Loucy (cell line): ENCODE data around the gene MYH14.

Experiments
- H2AFZ ChIP-seq: fragments of 200-600 bp; sonication (generic); 2 replicates; pipeline ENCODE4 v1.6.0; 2016; ENCODE audit warnings: antibody characterized with exemption, mild to moderate bottlenecking, low read length, moderate library complexity
- H3F3A ChIP-seq: fragments of 200-600 bp; 2 replicates; pipeline ENCODE4 v1.6.0; 2016; ENCODE audit warnings: antibody characterized with exemption, low read depth, mild to moderate bottlenecking
- H3K27me3 ChIP-seq: fragments of 200-600 bp; sonication (generic); 2 replicates; pipeline ENCODE4 v1.6.1; 2014; ENCODE audit warnings: low read length, mild to moderate bottlenecking; ENCODE audit not compliant: insufficient read depth, poor library complexity, severe bottlenecking
- H3K36me3 ChIP-seq: fragments of 200-600 bp; sonication (generic); 2 replicates; pipeline ENCODE4 v1.6.1; 2016; ENCODE audit warnings: low read length; ENCODE audit not compliant: insufficient read depth
- H3K4me1 ChIP-seq: fragments of 200-600 bp; sonication (generic); 2 replicates; pipeline ENCODE4 v1.5.1; 2014; ENCODE audit warnings: low read length, mild to moderate bottlenecking; ENCODE audit not compliant: insufficient read depth, poor library complexity, severe bottlenecking
- H3K4me2 ChIP-seq: fragments of 200-600 bp; sonication (generic); 2 replicates; pipeline ENCODE4 v1.6.0; 2014; ENCODE audit warnings: antibody characterized with exemption, low read length, low read depth, mild to moderate bottlenecking; ENCODE audit not compliant: poor library complexity, severe bottlenecking
- H3K4me3 ChIP-seq: fragments of 200-600 bp; sonication (generic); 2 replicates; pipeline ENCODE4 v1.5.1; 2014; ENCODE audit warnings: low read length, mild to moderate bottlenecking, mixed read lengths; ENCODE audit not compliant: poor library complexity, severe bottlenecking
- H3K79me2 ChIP-seq: fragments of 200-600 bp; sonication (generic); 2 replicates; pipeline ENCODE4 v1.6.1; 2014; ENCODE audit warnings: low read length; ENCODE audit not compliant: insufficient read depth
- H3K9ac ChIP-seq: fragments of 200-600 bp; sonication (generic); 2 replicates; pipeline ENCODE4 v1.6.0; 2014; ENCODE audit warnings: mild to moderate bottlenecking, low read depth, low read length, moderate library complexity; ENCODE audit not compliant: poor library complexity, severe bottlenecking
- H3K9me2 ChIP-seq: fragments of 200-600 bp; sonication (generic); replicated peaks from 2 replicates; pipeline ENCODE4 v1.6.1; 2016; ENCODE audit warnings: low read depth, low read length, mixed read lengths
- H3K9me3 ChIP-seq: fragments of 200-600 bp; sonication (generic); 2 replicates; pipeline ENCODE4 v1.6.1; 2014; ENCODE audit warnings: mild to moderate bottlenecking, antibody characterized with exemption, low read length, low read depth; ENCODE audit not compliant: insufficient read depth
- H4K20me1 ChIP-seq: fragments of 200-600 bp; sonication (generic); 2 replicates; pipeline ENCODE4 v1.6.0; 2014; ENCODE audit warnings: antibody characterized with exemption, low read length, mild to moderate bottlenecking; ENCODE audit not compliant: insufficient read depth, poor library complexity, severe bottlenecking
- EZH2phosphoT487 ChIP-seq: fragments of 200-600 bp; IDR thresholded peaks from 2 replicates; pipeline ENCODE4 v1.6.1; 2018; ENCODE audit warnings: antibody characterized with exemption, mild to moderate bottlenecking, moderate library complexity, borderline replicate concordance
- TF ChIP-seq, protein P1 (sequence below): fragments of 200-600 bp; sonication (generic); conservative IDR thresholded peaks from 2 replicates; pipeline ENCODE4 v1.5.1; 2014; ENCODE audit warnings: mild to moderate bottlenecking, antibody characterized with exemption, low read length

Gene MYH14

DNA sequence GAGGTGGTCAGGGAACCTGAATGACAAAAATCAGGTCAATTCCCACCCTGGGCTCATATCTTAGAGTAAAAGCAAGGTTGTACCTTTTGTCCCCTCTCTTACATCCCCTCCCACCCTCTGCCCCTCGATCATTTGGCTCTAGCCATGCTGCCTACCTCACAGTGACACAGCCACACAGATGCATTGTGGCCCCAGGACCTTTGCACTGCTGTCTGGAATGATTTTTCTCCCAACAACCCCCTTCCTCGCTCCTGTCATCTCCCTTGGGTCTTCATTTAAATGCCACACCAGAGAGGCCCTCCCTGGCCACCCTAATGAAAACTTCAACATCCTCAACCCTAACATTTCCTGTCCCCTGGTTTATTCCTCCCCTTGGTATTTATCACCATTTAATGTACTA lies 4.3 kb downstream of the MYH14 start:
- Histone ChIP-seq H3K27me3 (no peaks in the 10 kb centered on the region), H3K9ac (no peak overlapping the region), H2AFZ (no peak overlapping the region), H3K9me2 (no peaks in the 10 kb centered on the region), H3K4me3 (no peak overlapping the region), H3K4me1 (no peaks in the 10 kb centered on the region), H3K9me3 (no peaks in the 10 kb centered on the region; the same call in 1 of the 2 replicates), H3K79me2 (no peaks in the 10 kb centered on the region), H3K36me3 (no peaks in the 10 kb centered on the region), H3F3A (no peaks in the 10 kb centered on the region), H4K20me1 (no peaks in the 10 kb centered on the region), H3K4me2 (no peak overlapping the region)
- TF ChIP-seq, protein P1, sequence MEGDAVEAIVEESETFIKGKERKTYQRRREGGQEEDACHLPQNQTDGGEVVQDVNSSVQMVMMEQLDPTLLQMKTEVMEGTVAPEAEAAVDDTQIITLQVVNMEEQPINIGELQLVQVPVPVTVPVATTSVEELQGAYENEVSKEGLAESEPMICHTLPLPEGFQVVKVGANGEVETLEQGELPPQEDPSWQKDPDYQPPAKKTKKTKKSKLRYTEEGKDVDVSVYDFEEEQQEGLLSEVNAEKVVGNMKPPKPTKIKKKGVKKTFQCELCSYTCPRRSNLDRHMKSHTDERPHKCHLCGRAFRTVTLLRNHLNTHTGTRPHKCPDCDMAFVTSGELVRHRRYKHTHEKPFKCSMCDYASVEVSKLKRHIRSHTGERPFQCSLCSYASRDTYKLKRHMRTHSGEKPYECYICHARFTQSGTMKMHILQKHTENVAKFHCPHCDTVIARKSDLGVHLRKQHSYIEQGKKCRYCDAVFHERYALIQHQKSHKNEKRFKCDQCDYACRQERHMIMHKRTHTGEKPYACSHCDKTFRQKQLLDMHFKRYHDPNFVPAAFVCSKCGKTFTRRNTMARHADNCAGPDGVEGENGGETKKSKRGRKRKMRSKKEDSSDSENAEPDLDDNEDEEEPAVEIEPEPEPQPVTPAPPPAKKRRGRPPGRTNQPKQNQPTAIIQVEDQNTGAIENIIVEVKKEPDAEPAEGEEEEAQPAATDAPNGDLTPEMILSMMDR: no peak
- TF ChIP-seq EZH2phosphoT487: no peak

DNA sequence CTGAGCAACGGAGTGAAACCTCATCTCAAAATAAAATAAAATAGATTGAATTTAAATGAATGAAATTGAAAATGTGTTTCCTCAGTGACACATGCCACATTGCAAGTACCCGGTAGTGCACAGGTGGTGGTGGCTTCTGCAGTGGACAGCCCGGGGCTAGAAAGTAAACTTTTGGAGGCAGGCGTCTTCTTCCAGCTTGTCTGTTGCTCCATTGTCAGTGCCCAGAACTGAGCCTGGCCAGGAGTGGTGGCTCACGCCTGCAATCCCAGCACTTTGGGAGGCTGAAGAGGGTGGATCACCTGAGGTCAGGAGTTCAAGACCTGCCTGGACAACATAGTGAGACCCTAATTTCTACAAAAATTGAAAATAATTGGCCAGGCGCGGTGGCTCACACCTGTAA lies 5.7 kb downstream of the MYH14 start:
- Histone ChIP-seq H3K4me3 (no peak overlapping the region), H3K4me2 (no peak overlapping the region), H3K27me3 (no peaks in the 10 kb centered on the region), H3K9ac (no peak overlapping the region), H3K9me3 (no peaks in the 10 kb centered on the region; the same call in 1 of the 2 replicates), H3K9me2 (no peaks in the 10 kb centered on the region), H2AFZ (no peak overlapping the region), H3K36me3 (no peaks in the 10 kb centered on the region), H4K20me1 (no peaks in the 10 kb centered on the region), H3K79me2 (no peaks in the 10 kb centered on the region), H3F3A (no peaks in the 10 kb centered on the region), H3K4me1 (no peaks in the 10 kb centered on the region)
- TF ChIP-seq, protein P1: no peak
- no peak for TF ChIP-seq EZH2phosphoT487

DNA sequence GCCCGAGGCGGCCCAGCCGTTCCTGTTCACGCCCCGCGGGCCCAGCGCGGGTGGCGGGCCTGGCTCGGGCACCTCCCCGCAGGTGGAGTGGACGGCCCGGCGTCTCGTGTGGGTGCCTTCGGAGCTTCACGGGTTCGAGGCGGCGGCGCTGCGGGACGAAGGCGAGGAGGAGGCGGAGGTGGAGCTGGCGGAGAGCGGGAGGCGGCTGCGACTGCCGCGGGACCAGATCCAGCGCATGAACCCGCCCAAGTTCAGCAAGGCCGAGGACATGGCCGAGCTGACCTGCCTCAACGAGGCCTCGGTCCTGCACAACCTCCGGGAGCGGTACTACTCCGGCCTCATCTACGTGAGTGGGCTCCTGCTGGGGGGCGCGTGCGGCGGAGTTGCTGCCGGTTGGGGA lies 7.0 kb downstream of the MYH14 start:
- H3K4me3 ChIP-seq: no peak overlapping the region
- H3K79me2 ChIP-seq: no peaks in the 10 kb centered on the region
- H3K9ac ChIP-seq: no peak overlapping the region
- no peaks in the 10 kb centered on the region for H3K27me3 ChIP-seq
- H3K9me2 ChIP-seq: no peaks in the 10 kb centered on the region
- H2AFZ ChIP-seq: no peak overlapping the region
- H3K4me1 ChIP-seq: no peaks in the 10 kb centered on the region
- H3F3A ChIP-seq: no peaks in the 10 kb centered on the region
- no peaks in the 10 kb centered on the region for H3K36me3 ChIP-seq
- H3K9me3 ChIP-seq: no peaks in the 10 kb centered on the region; the same call in 1 of the 2 replicates
- no peaks in the 10 kb centered on the region for H4K20me1 ChIP-seq
- TF ChIP-seq, protein P1: no peak
- TF ChIP-seq EZH2phosphoT487: no peak
- H3K4me2 ChIP-seq: no peak overlapping the region
